PC-9 (cell line): ENCODE results near the gene SIGLEC9.

Experiments used
- CTCF ChIP-seq: fragments of 200-600 bp; sonication (generic); conservative IDR thresholded peaks from 2 replicates; pipeline ENCODE4 v1.6.1; 2017; ENCODE audit warnings: mixed run types, antibody characterized with exemption, mild to moderate bottlenecking, moderate library complexity
- EZH2 ChIP-seq: fragments of 200-600 bp; sonication (generic); IDR thresholded peaks from 2 replicates; pipeline ENCODE4 v1.8.0; 2017; ENCODE audit warnings: antibody characterized with exemption, low read depth

- TF ChIP-seq CTCF (no peak), EZH2 (no peak)
These were observed 47.5 kb downstream of the SIGLEC9 start for GRCh38 chr19:51172223-51172622.
